Neural progenitor cell (in vitro differentiated cells): Measurements from ENCODE around the gene CASP10. TPM values are rescaled to one million over a fixed set of nuclear protein-coding genes. Genes with fewer than 3 reads are reported as not detected.
"Not testable (repeated sequence)": the region's sequence is repeated elsewhere in the genome, so short reads cannot be mapped to it uniquely, and the experiment has no call there.

Experiments
- DNase-seq: peaks from one replicate; pipeline ENCODE4 v3.0.0-alpha.2; 2016; ENCODE audit warnings: low spot score
- H2AFZ ChIP-seq: fragments of 200-600 bp; sonication (generic); replicated peaks from 2 replicates; pipeline ENCODE4 v1.6.1; 2016; ENCODE audit warnings: antibody characterized with exemption
- H3F3A ChIP-seq: fragments of 200-600 bp; sonication (generic); 2 replicates; pipeline ENCODE4 v1.6.1; 2016; ENCODE audit warnings: antibody characterized with exemption, low read depth
- H3K27ac ChIP-seq: fragments of 200-600 bp; sonication (generic); 2 replicates; pipeline ENCODE4 v1.5.1; 2016; ENCODE audit warnings: mild to moderate bottlenecking
- H3K27me3 ChIP-seq: fragments of 200-600 bp; sonication (generic); 2 replicates; pipeline ENCODE4 v1.6.1; 2016; ENCODE audit warnings: mild to moderate bottlenecking, moderate library complexity
- H3K36me3 ChIP-seq: fragments of 200-600 bp; sonication (generic); 2 replicates; pipeline ENCODE4 v1.5.1; 2016
- H3K4me1 ChIP-seq: fragments of 200-600 bp; sonication (generic); 2 replicates; pipeline ENCODE4 v1.6.1; 2016; ENCODE audit warnings: mixed run types
- H3K4me2 ChIP-seq: fragments of 200-600 bp; sonication (generic); 2 replicates; pipeline ENCODE4 v1.6.1; 2016
- H3K4me3 ChIP-seq: fragments of 200-600 bp; sonication (generic); 2 replicates; pipeline ENCODE4 v1.5.1; 2016
- H3K79me2 ChIP-seq: fragments of 200-600 bp; sonication (generic); 2 replicates; pipeline ENCODE4 v1.6.1; 2016; ENCODE audit warnings: low read depth
- H3K9ac ChIP-seq: fragments of 200-600 bp; sonication (generic); 2 replicates; pipeline ENCODE4 v1.6.1; 2016
- H3K9me3 ChIP-seq: fragments of 200-600 bp; sonication (generic); 2 replicates; pipeline ENCODE4 v1.5.1; 2016; ENCODE audit warnings: low read depth
- H4K20me1 ChIP-seq: fragments of 200-600 bp; sonication (generic); 2 replicates; pipeline ENCODE4 v1.6.1; 2016; ENCODE audit warnings: low read depth
- H3K27ac Mint-ChIP-seq: 3 replicates; pipeline ENCODE4 v1.8.0; 2021; ENCODE audit warnings: mixed read lengths
- H3K27me3 Mint-ChIP-seq: 2 replicates; pipeline ENCODE4 v1.8.0; 2022; ENCODE audit warnings: low read depth, mild to moderate bottlenecking, inconsistent platforms, moderate library complexity, mixed read lengths; ENCODE audit not compliant: insufficient read depth
- H3K36me3 Mint-ChIP-seq: 3 replicates; pipeline ENCODE4 v1.8.0; 2021; ENCODE audit warnings: mixed read lengths
- H3K4me1 Mint-ChIP-seq: 3 replicates; pipeline ENCODE4 v1.8.0; 2021; ENCODE audit warnings: mixed read lengths
- H3K4me3 Mint-ChIP-seq: 3 replicates; pipeline ENCODE4 v1.8.0; 2021; ENCODE audit warnings: mild to moderate bottlenecking, moderate library complexity, mixed read lengths
- H3K9me3 Mint-ChIP-seq: 3 replicates; pipeline ENCODE4 v1.8.0; 2020; ENCODE audit warnings: mixed read lengths
- EZH2 ChIP-seq: fragments of 200-600 bp; sonication (generic); IDR thresholded peaks from 2 replicates; pipeline ENCODE4 v1.6.1; 2017; ENCODE audit warnings: antibody characterized with exemption, mild to moderate bottlenecking, moderate library complexity
- EZH2phosphoT487 ChIP-seq: fragments of 200-600 bp; sonication (generic); IDR thresholded peaks from 2 replicates; pipeline ENCODE4 v1.6.1; 2017; ENCODE audit warnings: antibody characterized with exemption
- total RNA-seq: library from RNA; depleted of rRNA; stranded (reverse); fragments of >200 nt; gene quantifications from 2 replicates; pipeline ENCODE4 v1.2.3, GENCODE V29; 2015; ENCODE audit warnings: low replicate concordance
- TF ChIP-seq, protein P1 (sequence below): fragments of 200-600 bp; sonication (generic); IDR thresholded peaks from 2 replicates; pipeline ENCODE4 v1.5.1; 2017; ENCODE audit warnings: antibody characterized with exemption, mild to moderate bottlenecking

CASP10 gene
- total RNA-seq, 1 donor from 2014 or later, result 2.2 TPM

DNA sequence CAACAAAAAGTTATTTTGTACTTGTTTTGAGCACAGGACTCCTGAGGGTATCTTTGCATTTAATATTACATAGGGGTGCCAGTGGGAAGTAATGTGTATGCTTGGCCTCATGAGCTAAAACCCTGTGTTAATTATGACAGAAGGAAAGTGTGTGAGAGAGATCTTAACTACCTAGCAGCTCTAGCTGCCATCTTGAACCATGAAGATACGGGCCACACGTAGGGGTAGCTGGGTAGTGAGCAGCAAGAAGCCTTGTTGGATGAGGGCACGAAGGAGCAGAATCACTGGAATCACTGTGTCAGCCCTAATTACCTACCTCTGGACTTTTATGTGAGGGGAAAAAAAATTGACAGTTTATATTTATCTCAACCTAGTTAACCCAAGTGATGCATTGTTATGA is 15.4 kb upstream of the CASP10 start:
- no peaks in the 10 kb centered on the region for H3K27me3 ChIP-seq
- H3K36me3 ChIP-seq, result no peaks in the 10 kb centered on the region
- H3K36me3 Mint-ChIP-seq, result no peaks in the 10 kb centered on the region
- H3K4me1 ChIP-seq, result no peaks in the 10 kb centered on the region
- H3K4me3 Mint-ChIP-seq, result no peak overlapping the region
- H4K20me1 ChIP-seq, result no peaks in the 10 kb centered on the region
- no peaks in the 10 kb centered on the region for H3K9me3 ChIP-seq
- H3K27ac ChIP-seq, result no peak overlapping the region
- H3K27me3 Mint-ChIP-seq, result peaks cover 2% of the 10 kb centered on the region
- no peak overlapping the region for H3K4me2 ChIP-seq
- no peaks in the 10 kb centered on the region for H3F3A ChIP-seq
- TF ChIP-seq, protein P1, sequence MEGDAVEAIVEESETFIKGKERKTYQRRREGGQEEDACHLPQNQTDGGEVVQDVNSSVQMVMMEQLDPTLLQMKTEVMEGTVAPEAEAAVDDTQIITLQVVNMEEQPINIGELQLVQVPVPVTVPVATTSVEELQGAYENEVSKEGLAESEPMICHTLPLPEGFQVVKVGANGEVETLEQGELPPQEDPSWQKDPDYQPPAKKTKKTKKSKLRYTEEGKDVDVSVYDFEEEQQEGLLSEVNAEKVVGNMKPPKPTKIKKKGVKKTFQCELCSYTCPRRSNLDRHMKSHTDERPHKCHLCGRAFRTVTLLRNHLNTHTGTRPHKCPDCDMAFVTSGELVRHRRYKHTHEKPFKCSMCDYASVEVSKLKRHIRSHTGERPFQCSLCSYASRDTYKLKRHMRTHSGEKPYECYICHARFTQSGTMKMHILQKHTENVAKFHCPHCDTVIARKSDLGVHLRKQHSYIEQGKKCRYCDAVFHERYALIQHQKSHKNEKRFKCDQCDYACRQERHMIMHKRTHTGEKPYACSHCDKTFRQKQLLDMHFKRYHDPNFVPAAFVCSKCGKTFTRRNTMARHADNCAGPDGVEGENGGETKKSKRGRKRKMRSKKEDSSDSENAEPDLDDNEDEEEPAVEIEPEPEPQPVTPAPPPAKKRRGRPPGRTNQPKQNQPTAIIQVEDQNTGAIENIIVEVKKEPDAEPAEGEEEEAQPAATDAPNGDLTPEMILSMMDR, result no peak
- no peak for TF ChIP-seq EZH2phosphoT487
- TF ChIP-seq EZH2, result no peak
- peaks cover 3% of the 10 kb centered on the region for H3K9me3 Mint-ChIP-seq
- H3K4me1 Mint-ChIP-seq, result no peaks in the 10 kb centered on the region
- no peaks in the 10 kb centered on the region for H3K79me2 ChIP-seq
- H3K27ac Mint-ChIP-seq, result no peak overlapping the region
- no peak overlapping the region for H3K4me3 ChIP-seq
- no peak for DNase-seq
- H3K9ac ChIP-seq, result no peak overlapping the region
- H2AFZ ChIP-seq, result no peak overlapping the region

DNA sequence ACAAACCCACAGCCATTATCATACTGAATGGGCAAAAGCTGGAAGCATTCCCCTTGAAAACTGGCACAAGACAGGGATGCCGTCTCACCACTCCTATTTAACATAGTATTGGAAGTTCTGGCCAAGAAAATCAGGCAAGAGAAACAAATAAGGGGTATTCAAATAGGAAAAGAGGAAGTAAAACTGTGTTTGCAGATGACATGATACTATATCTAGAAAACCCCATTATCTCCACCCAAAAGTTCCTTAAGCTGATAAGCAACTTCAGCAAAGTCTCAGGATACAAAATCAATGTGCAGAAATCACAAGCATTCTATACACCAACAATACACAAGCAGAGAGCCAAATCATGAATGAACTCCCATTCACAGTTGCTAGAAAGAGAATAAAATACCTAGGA is 14.4 kb upstream of the CASP10 start:
- H3F3A ChIP-seq, H3K36me3 Mint-ChIP-seq, H3K27ac Mint-ChIP-seq, H3K9me3 Mint-ChIP-seq, H3K27ac ChIP-seq, DNase-seq, H3K27me3 Mint-ChIP-seq, H3K4me1 ChIP-seq, H2AFZ ChIP-seq, H4K20me1 ChIP-seq, H3K4me3 ChIP-seq, H3K4me1 Mint-ChIP-seq, H3K36me3 ChIP-seq, H3K27me3 ChIP-seq, H3K9me3 ChIP-seq, H3K4me2 ChIP-seq, H3K9ac ChIP-seq, H3K4me3 Mint-ChIP-seq, H3K79me2 ChIP-seq: not testable (repeated sequence)

DNA sequence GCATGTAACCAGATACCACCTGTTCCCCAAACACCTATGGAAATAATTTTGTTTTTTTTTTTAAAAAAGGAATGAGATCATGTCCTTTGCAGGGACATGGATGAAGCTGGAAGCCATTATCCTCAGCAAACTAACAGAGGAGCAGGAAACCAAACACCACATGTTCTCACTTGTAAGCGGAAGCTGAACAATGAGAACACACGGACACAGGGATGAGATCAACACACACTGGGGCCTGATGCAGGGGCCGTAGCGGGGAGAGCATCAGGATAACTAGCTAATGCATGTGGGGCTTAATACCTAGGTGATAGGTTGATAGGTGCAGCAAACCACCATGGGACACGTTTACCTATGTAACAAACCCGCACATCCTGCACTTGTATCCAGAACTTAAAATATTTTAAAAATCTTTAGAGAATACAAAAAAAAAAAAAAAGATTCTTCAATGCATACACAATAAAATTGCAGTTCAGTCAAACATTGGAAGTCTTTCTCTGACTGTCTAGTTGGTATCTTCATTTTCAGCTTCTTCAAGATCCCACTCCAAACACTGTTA is 11.6 kb upstream of the CASP10 start:
- no peak for DNase-seq
- Histone ChIP-seq H3K27ac (no peak overlapping the region), H3K9me3 (no peaks in the 10 kb centered on the region), H3K79me2 (no peaks in the 10 kb centered on the region), H3F3A (no peaks in the 10 kb centered on the region), H3K36me3 (no peaks in the 10 kb centered on the region), H3K27me3 (no peaks in the 10 kb centered on the region), H3K4me1 (no peaks in the 10 kb centered on the region), H3K4me2 (no peak overlapping the region), H2AFZ (no peak overlapping the region), H3K4me3 (no peak overlapping the region), H4K20me1 (no peaks in the 10 kb centered on the region), H3K9ac (no peak overlapping the region)
- TF ChIP-seq EZH2 (no peak), EZH2phosphoT487 (no peak)
- TF ChIP-seq, protein P1, result no peak
- Mint-ChIP-seq H3K27me3 (peaks cover 2% of the 10 kb centered on the region), H3K36me3 (no peaks in the 10 kb centered on the region), H3K4me3 (no peak overlapping the region), H3K9me3 (peaks cover 3% of the 10 kb centered on the region), H3K27ac (no peak overlapping the region), H3K4me1 (no peaks in the 10 kb centered on the region)

DNA sequence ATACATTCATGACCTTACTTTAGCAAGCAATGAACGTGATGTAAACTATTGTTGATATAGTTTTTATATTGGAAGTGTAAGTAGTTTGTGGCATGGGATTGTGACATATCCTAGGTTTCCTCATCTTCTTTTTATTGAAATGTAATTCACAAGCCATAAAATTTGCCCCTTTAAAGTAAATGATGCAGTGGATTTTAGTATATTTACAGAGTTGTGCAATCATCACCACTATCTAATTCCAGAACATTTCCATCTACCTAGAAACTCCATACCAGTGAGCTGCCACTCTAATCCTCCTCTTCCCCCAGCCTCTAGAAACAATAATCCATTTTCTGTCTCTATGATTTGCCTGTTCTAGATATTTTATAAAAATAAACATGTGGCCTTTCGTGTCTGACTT is 10.7 kb upstream of the CASP10 start:
- TF ChIP-seq, protein P1, result no peak
- no peak for TF ChIP-seq EZH2phosphoT487
- no peak for TF ChIP-seq EZH2
- H3K36me3 Mint-ChIP-seq, result no peaks in the 10 kb centered on the region
- no peaks in the 10 kb centered on the region for H4K20me1 ChIP-seq
- H3K4me1 Mint-ChIP-seq, result no peaks in the 10 kb centered on the region
- H3K4me3 Mint-ChIP-seq, result no peak overlapping the region
- H3K9ac ChIP-seq, result no peak overlapping the region
- H3K36me3 ChIP-seq, result no peaks in the 10 kb centered on the region
- no peaks in the 10 kb centered on the region for H3K9me3 ChIP-seq
- H3K27me3 ChIP-seq, result no peaks in the 10 kb centered on the region
- DNase-seq, result no peak
- H3K27ac Mint-ChIP-seq, result no peak overlapping the region
- H3K4me3 ChIP-seq, result no peak overlapping the region
- no peaks in the 10 kb centered on the region for H3K4me1 ChIP-seq
- H3K79me2 ChIP-seq, result no peaks in the 10 kb centered on the region
- no peak overlapping the region for H2AFZ ChIP-seq
- no peak overlapping the region for H3K27ac ChIP-seq
- H3K4me2 ChIP-seq, result no peak overlapping the region
- H3F3A ChIP-seq, result no peaks in the 10 kb centered on the region
- H3K27me3 Mint-ChIP-seq, result no peaks in the 10 kb centered on the region
- H3K9me3 Mint-ChIP-seq, result peaks cover 3% of the 10 kb centered on the region
